Pericardium fibroblast (primary cell): ENCODE measurements around the gene SYNPO2. TPM values are rescaled to one million over a fixed set of nuclear protein-coding genes. Genes with fewer than 3 reads are reported as not detected.

ENCODE experiments used
- total RNA-seq: library from RNA; depleted of rRNA; stranded (reverse); fragments of >200 nt; gene quantifications from 2 replicates; pipeline ENCODE4 v1.2.3, GENCODE V29; 2015

SYNPO2 gene, protein sequence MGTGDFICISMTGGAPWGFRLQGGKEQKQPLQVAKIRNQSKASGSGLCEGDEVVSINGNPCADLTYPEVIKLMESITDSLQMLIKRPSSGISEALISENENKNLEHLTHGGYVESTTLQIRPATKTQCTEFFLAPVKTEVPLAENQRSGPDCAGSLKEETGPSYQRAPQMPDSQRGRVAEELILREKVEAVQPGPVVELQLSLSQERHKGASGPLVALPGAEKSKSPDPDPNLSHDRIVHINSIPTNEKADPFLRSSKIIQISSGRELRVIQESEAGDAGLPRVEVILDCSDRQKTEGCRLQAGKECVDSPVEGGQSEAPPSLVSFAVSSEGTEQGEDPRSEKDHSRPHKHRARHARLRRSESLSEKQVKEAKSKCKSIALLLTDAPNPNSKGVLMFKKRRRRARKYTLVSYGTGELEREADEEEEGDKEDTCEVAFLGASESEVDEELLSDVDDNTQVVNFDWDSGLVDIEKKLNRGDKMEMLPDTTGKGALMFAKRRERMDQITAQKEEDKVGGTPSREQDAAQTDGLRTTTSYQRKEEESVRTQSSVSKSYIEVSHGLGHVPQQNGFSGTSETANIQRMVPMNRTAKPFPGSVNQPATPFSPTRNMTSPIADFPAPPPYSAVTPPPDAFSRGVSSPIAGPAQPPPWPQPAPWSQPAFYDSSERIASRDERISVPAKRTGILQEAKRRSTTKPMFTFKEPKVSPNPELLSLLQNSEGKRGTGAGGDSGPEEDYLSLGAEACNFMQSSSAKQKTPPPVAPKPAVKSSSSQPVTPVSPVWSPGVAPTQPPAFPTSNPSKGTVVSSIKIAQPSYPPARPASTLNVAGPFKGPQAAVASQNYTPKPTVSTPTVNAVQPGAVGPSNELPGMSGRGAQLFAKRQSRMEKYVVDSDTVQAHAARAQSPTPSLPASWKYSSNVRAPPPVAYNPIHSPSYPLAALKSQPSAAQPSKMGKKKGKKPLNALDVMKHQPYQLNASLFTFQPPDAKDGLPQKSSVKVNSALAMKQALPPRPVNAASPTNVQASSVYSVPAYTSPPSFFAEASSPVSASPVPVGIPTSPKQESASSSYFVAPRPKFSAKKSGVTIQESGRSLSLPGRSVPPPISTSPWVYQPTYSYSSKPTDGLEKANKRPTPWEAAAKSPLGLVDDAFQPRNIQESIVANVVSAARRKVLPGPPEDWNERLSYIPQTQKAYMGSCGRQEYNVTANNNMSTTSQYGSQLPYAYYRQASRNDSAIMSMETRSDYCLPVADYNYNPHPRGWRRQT
- total RNA-seq, result 6.8 and 6.9 TPM in 2 replicates

DNA sequence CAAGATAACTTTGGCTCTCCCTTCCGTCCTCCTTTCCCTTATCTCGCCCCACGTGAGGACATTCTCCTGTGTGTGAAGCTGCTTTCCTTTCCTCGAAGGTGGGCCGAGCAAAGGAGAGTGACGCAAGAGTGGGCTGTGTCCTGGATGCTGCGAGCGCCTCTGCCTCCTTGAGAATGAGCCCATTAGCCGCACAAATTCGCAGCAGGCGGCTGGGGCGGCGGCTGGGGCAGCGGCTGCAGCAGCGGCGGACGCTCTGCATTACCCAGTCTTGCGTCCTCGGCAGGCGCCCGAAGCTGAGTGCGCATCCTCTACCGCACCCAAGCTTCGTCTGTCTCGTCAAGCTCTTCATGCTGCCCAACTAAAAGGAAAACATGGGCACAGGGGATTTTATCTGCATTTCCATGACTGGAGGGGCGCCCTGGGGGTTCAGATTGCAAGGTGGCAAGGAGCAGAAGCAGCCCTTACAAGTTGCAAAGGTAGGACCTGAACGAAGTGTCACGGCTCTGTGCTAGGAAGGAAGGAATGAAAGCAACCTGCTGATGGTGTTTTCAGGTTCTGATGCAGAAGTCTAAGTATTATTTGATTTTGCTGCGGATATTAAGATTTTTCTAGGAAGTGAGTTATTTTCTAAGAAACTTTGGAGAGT is at the start of gene SYNPO2:
SYNPO2 (plus strand) TSS at position 189 of the 646 bp plus-strand sequence; CDS start at position 372, 183 bp downstream.

Other genes starting within 250 kb of the SYNPO2 start
- gene METTL14, start 203.5 kb upstream of the SYNPO2 start, total RNA-seq, result 12.9 and 28.9 TPM in 2 replicates
- gene SEC24D, start 52.7 kb upstream of the SYNPO2 start, total RNA-seq, result 77.3 and 111 TPM in 2 replicates
- gene MYOZ2, start 247.0 kb downstream of the SYNPO2 start, total RNA-seq, result 1.2 and 8.8 TPM in 2 replicates